T-helper 1 cell (primary cell): Measurements from ENCODE around the gene HELB.

ENCODE experiments used
- DNase-seq, 5 donors: peaks; one replicate each; pipeline ENCODE4 v3.0.0-alpha.2; 2012 to 2020

Gene HELB

DNA sequence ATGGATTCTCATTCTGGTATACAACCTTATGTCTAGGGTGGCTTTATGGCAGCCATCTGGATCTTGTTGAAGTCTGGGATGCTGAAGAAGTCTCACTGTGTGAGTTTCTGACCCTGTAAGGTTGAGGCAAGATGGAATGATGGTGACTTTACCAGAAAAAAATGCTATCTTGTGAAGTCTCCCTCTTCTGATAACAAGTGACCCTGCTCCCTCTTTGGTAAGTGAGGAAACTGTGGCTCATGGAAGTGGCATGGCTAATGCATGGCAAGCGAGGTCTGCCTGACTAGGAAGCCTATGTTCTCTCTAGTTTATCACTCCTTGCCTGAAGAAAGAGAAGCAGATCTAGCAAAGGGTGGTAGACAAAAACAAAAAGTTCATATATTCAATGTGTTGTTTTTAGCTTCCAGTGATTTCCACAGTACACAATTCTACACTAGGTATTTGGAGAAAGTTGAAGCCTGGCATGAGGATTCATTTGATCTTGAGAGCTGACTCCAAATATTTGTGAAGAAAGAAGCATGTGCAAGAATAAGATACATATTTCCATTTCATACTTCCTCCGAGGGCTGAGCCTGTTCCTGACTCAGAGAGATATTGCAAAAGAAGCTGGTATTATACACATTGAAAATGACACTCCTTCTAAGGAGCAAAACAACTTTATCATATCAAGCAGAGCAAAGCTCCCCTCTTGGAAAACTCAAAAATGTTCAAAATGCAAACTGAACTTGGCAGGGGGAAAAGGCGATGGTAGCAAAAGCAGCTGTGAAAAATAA lies 63.6 kb downstream of the HELB start:
- no peak for DNase-seq

DNA sequence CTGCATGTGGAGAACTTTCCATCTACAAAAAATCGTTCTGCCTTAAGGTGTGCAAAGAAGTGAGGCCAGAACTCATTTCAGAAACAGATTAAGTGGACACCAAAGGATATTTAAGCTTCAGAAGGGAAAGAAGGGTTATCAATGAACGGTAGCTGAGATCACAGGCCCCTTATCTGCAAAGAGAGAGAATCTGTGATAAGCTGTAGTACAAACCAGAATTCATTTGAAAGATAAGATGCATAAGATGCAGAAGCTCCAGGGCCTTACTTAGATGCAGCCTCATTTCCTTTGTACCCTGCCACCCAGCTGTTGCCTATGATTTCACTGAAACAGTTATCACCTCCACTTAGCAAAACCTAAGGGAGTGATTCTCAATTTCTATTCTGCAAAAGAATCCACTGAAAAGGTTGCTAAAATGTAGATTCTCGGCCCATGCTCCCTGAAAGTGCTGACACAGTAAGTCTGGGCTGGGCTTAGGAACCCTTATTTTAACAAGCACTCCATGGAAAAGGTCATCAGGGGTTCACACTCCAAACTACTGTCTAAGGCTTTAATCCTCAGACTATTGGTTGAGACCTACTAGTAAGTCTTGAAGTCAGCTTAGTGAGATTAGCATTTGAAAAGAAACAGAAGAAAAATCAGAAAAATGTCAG lies 64.8 kb downstream of the HELB start:
- DNase-seq: no peak

DNA sequence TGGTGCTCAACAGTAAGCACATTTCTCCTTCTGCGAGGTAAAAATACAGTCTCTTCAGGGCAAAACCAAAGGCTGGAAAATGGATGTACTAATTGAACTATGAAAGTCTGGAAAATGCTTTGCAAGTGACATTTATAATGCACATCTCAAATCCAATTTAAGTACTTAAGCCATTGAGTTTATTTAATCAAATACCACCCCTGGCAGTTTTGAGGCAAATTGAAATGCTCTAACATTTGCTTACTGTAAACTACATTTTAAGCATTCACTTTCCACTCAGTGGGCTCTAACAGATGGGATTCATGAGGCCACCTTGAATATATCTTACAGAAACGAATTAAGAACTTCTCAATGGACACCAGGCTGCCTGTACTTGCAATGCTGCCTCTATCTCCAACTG lies 69.7 kb downstream of the HELB start:
- no peak for DNase-seq

DNA sequence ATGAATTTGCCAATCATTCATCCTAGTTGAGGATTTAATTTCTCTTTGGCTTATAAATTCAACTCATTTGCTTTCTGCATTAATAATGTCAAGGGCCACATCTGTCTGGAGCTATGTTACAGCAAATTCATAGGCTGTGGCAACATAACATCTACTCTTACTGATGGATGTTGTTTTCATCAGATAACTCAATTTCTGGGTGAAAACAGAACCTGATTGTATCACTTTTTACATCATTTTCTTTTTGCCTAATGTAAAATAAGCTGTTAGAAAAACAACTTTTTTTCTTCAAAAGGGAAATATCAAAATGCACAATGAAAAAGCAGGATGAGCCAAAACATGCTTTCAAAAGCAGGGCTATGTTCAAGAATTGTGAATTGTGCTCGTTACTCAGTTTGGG lies 73.3 kb downstream of the HELB start:
- no peak for DNase-seq

DNA sequence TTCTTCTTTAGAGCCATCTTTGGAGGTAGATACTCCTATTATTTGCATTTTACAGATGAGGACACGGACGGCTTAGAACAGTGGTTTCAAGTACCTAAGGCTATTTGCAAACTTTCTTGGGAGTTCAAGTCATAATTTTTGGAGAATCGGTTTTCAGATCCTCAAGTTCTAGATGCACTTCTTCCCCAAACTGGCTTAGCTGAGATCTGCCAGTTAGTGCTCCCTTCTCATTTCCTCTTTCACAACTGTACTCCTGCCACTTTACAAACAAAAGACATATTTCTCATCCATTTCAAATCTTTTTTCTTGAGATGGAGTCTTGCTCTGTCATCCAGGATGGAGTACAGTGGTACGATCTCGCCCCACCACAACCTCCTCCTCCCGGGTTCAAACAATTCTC lies 77.3 kb downstream of the HELB start:
- no peak for DNase-seq

DNA sequence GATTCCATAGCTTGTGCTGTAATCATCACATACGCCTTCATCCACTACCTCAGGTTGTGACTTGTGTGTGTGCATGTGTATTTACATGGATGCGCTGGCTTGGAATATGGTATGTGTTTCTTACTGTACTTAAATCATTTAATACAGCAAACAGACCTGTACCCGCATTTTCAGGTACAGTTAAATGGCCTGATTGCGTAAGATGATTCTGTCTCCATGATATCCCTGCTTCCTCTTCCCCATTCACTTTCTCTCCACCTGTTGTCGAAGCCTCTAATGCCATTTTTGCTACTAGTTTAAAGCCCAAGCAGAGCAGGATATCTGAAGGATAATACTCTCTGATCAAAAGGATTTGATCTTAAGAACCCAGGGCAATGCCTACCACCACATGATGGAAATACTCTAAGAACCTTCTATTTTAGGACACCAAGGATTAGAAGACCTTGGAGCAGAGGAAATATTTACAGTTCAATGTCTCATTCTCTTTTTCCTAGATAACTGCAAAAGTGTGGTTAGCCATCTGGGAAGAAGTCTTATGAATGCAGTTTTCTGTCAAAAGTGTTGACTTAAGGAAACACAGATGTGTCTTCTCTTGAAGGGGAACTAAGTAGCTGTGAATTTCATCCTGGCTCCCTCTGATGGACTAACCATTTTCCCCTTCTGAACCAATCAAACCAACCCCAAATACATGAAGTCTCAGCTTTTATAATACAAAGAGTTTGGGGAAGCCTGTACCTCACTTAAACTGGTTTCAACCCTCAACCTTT lies 78.7 kb downstream of the HELB start:
- no peak for DNase-seq

DNA sequence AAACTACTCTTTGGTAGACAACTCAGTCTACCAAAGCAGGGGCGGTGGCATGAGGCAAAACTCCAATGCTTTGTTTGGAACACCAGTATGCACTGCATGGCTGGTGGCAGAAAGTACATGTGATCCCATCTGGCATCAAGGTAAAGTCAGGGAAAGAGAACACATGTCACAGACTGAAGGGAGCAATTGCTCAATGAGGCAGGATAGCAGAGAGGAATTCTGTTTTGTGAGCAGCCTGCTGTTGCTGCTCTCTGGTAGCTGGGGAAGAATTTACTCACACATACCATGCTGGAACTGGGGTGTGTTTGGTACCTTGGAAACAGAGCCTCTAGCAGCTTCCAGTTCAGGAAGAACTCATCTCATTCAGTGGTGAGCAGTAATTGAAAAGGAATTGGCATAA lies 84.8 kb downstream of the HELB start:
- DNase-seq: no peak
